ENCODE data around the gene SYNGAP1. TPM values are rescaled to one million over a fixed set of nuclear protein-coding genes. Genes with fewer than 3 reads are reported as not detected.
A peak's percentile ranks its signal among the peaks of the same experiment; 100 is the strongest.

SYNGAP1 gene
- total RNA-seq, 1 donor from 2014 or later, result 36.1 TPM

- H3K9me3 ChIP-seq (ENCODE audit: insufficient read depth, low read depth, low read length), result no peaks in the 10 kb centered on the region
- Mint-ChIP-seq H3K4me1 (ENCODE audit: low read depth, unreplicated experiment) (peaks cover 19% of the 10 kb centered on the region), H3K9me3 (ENCODE audit: unreplicated experiment) (no peaks in the 10 kb centered on the region), H3K4me3 (ENCODE audit: unreplicated experiment) (peak overlapping the region; percentile 88), H3K27me3 (ENCODE audit: low read depth, unreplicated experiment) (no peaks in the 10 kb centered on the region), H3K27ac (ENCODE audit: unreplicated experiment) (peak overlapping the region; percentile 82), H3K36me3 (ENCODE audit: low read depth, unreplicated experiment) (peaks cover 11% of the 10 kb centered on the region)
- H3K27ac ChIP-seq (ENCODE audit: low read depth, low read length), result peak overlapping the region; percentile 84
- H3K9ac ChIP-seq (ENCODE audit: low read length), result peak overlapping the region; percentile 89
- H3K36me3 ChIP-seq (ENCODE audit: insufficient read depth, low read length), result peaks cover 8% of the 10 kb centered on the region
- TF ChIP-seq EZH2 (IDR thresholded peaks at IDR 0.05; ENCODE audit: insufficient read depth, low read length) (no peak), CTCF (IDR thresholded peaks at IDR 0.05; ENCODE audit: insufficient read depth, low read depth, low read length) (no peak)
- H3K4me3 ChIP-seq (ENCODE audit: insufficient read depth, low read depth, low read length), result peak overlapping the region; percentile 72
- H2AFZ ChIP-seq (ENCODE audit: low read depth, low read length), result no peak overlapping the region
- peaks cover 14% of the 10 kb centered on the region for H3K4me1 ChIP-seq (ENCODE audit: insufficient read depth, low read length)
- peaks cover 40% of the 10 kb centered on the region for H3K79me2 ChIP-seq (ENCODE audit: insufficient read depth, low read length)
- peak overlapping the region; percentile 93 for H3K4me2 ChIP-seq (ENCODE audit: low read length)
- DNase-seq (ENCODE audit: low read depth), result no peak
- H4K20me1 ChIP-seq (ENCODE audit: insufficient read depth, low read length), result peaks cover 45% of the 10 kb centered on the region
- no peaks in the 10 kb centered on the region for H3K27me3 ChIP-seq (ENCODE audit: insufficient read depth, low read length)
- no peak for FAIRE-seq
Measured at GRCh38 chr6:33411632-33412005, 8.2 kb upstream of the SYNGAP1 start.

- no peaks in the 10 kb centered on the region for H3K9me3 ChIP-seq (ENCODE audit: insufficient read depth, low read depth, low read length)
- H3K9ac ChIP-seq (ENCODE audit: low read length), result no peak overlapping the region
- no peak overlapping the region for H3K4me3 ChIP-seq (ENCODE audit: insufficient read depth, low read depth, low read length)
- TF ChIP-seq CTCF (IDR thresholded peaks at IDR 0.05; ENCODE audit: insufficient read depth, low read depth, low read length) (no peak), EZH2 (IDR thresholded peaks at IDR 0.05; ENCODE audit: insufficient read depth, low read length) (no peak)
- FAIRE-seq, result no peak
- peaks cover 17% of the 10 kb centered on the region for H3K4me1 ChIP-seq (ENCODE audit: insufficient read depth, low read length)
- H3K4me2 ChIP-seq (ENCODE audit: low read length), result peak overlapping the region; percentile 93
- no peak overlapping the region for H2AFZ ChIP-seq (ENCODE audit: low read depth, low read length)
- peaks cover 48% of the 10 kb centered on the region for H4K20me1 ChIP-seq (ENCODE audit: insufficient read depth, low read length)
- no peak for DNase-seq (ENCODE audit: low read depth)
- Mint-ChIP-seq H3K36me3 (ENCODE audit: low read depth, unreplicated experiment) (peaks cover 11% of the 10 kb centered on the region), H3K4me1 (ENCODE audit: low read depth, unreplicated experiment) (peaks cover 19% of the 10 kb centered on the region), H3K9me3 (ENCODE audit: unreplicated experiment) (no peaks in the 10 kb centered on the region), H3K27me3 (ENCODE audit: low read depth, unreplicated experiment) (no peaks in the 10 kb centered on the region), H3K27ac (ENCODE audit: unreplicated experiment) (peak overlapping the region; percentile 81), H3K4me3 (ENCODE audit: unreplicated experiment) (peak overlapping the region; percentile 88)
- peaks cover 8% of the 10 kb centered on the region for H3K36me3 ChIP-seq (ENCODE audit: insufficient read depth, low read length)
- no peaks in the 10 kb centered on the region for H3K27me3 ChIP-seq (ENCODE audit: insufficient read depth, low read length)
- H3K27ac ChIP-seq (ENCODE audit: low read depth, low read length), result no peak overlapping the region
- H3K79me2 ChIP-seq (ENCODE audit: insufficient read depth, low read length), result peaks cover 48% of the 10 kb centered on the region
Measured at GRCh38 chr6:33412140-33413009, 7.5 kb upstream of the SYNGAP1 start.
